GM18909 (cell line): ENCODE results near the gene SPATA32.
"Not testable (repeated sequence)": the region's sequence is repeated elsewhere in the genome, so short reads cannot be mapped to it uniquely, and the experiment has no call there.

Source experiments
- ATAC-seq: cut with Tn5 transposase; IDR thresholded peaks from one replicate; pipeline ENCODE4 v1.9.1; 2021; ENCODE audit warnings: mild to moderate bottlenecking; ENCODE audit not compliant: unreplicated experiment, poor library complexity

The SPATA32 gene

GRCh38 chr17:45261577-45262515 lies at the start of gene SPATA32:
SPATA32 (minus strand) TSS chr17:45262094; CDS start chr17:45262016, 78 bp downstream.
- ATAC-seq: peak; percentile 51

GRCh38 chr17:45311401-45311759 lies 49.5 kb upstream of the SPATA32 start:
- ATAC-seq: no peak

GRCh38 chr17:45310380-45311324 lies 48.8 kb upstream of the SPATA32 start:
- ATAC-seq: no peak

GRCh38 chr17:45309400-45309799 lies 47.5 kb upstream of the SPATA32 start:
- no peak for ATAC-seq

- no peak for ATAC-seq
These were observed 46.9 kb upstream of the SPATA32 start for GRCh38 chr17:45308840-45309239.

GRCh38 chr17:45308016-45308365 lies 46.1 kb upstream of the SPATA32 start:
- no peak for ATAC-seq

GRCh38 chr17:45307290-45308015 lies 45.6 kb upstream of the SPATA32 start:
- ATAC-seq: no peak

- no peak for ATAC-seq
These were observed 44.7 kb upstream of the SPATA32 start for GRCh38 chr17:45306623-45307022.

GRCh38 chr17:45306094-45306493 lies 44.2 kb upstream of the SPATA32 start:
- no peak for ATAC-seq

GRCh38 chr17:45305530-45306087 lies 43.7 kb upstream of the SPATA32 start:
- ATAC-seq: no peak

- ATAC-seq: peak; percentile 59
These were observed 40.8 kb upstream of the SPATA32 start for GRCh38 chr17:45302649-45303173.

- not testable (repeated sequence) for ATAC-seq
These were observed 40.3 kb upstream of the SPATA32 start for GRCh38 chr17:45302220-45302619.

GRCh38 chr17:45301674-45302073 lies 39.8 kb upstream of the SPATA32 start:
- no peak for ATAC-seq

- ATAC-seq: no peak
These were observed 38.3 kb upstream of the SPATA32 start for GRCh38 chr17:45300060-45300751.

GRCh38 chr17:45299361-45299760 lies 37.5 kb upstream of the SPATA32 start:
- no peak for ATAC-seq

- ATAC-seq: no peak
These were observed 36.8 kb upstream of the SPATA32 start for GRCh38 chr17:45298546-45299285.

- no peak for ATAC-seq
These were observed 34.9 kb upstream of the SPATA32 start for GRCh38 chr17:45296833-45297124.

GRCh38 chr17:45296003-45296832 lies 34.3 kb upstream of the SPATA32 start:
- no peak for ATAC-seq
